Endothelial cell of umbilical vein (primary cell): ENCODE results near the gene GALNT1. TPM values are rescaled to one million over a fixed set of nuclear protein-coding genes. Genes with fewer than 3 reads are reported as not detected.

Source experiments
- BruUV-seq: library from RNA; stranded (reverse); fragments of 400-500 nt; replicated peaks from 2 replicates; lab custom pipeline; 2021; lab: Mats Ljungman, UMichigan
- CTCF ChIA-PET: fragments of 300-600, 350-600 bp; sonication (Branson Sonifier 250); formaldehyde crosslinking; loops from one replicate; lab custom pipeline; 2021; ENCODE audit warnings: antibody characterized with exemption, inconsistent platforms; lab: Charles Lee
- POLR2A ChIA-PET: fragments of 300-600, 350-600 bp; sonication (Branson Sonifier 250); formaldehyde crosslinking; loops from one replicate; lab custom pipeline; 2021; ENCODE audit warnings: antibody characterized with exemption, inconsistent platforms; lab: Charles Lee
- DNase-seq: peaks from one replicate; pipeline ENCODE4 v3.0.0-alpha.2; 2011; ENCODE audit warnings: low read depth, low spot score
- FAIRE-seq: peaks from 2 replicates; lab custom pipeline; 2011; peaks lifted over from hg19 to GRCh38; lab: Jason Lieb, UNC
- H2AFZ ChIP-seq: 2 replicates; pipeline ENCODE4 v1.6.0; 2012; ENCODE audit warnings: low read depth, low read length, control low read depth, inconsistent platforms
- H3K27ac ChIP-seq: 2 replicates; pipeline ENCODE4 v1.5.1; 2011; ENCODE audit warnings: low read depth, mild to moderate bottlenecking, control low read depth, low read length, moderate library complexity; ENCODE audit not compliant: insufficient read depth
- H3K27me3 ChIP-seq, 2 experiments: 2 replicates each; pipeline versions ENCODE4 v1.6.0 to v1.6.1; 2011; ENCODE audit warnings: low read length in 2 of 2, mixed read lengths in 1 of 2; ENCODE audit not compliant: control insufficient read depth in 2 of 2, insufficient read depth in 2 of 2
- H3K36me3 ChIP-seq, 2 experiments: 2 replicates in 1 of 2; 3 replicates in 1 of 2; pipeline ENCODE4 v1.5.1; 2011; ENCODE audit warnings: low read length in 2 of 2, mild to moderate bottlenecking in 1 of 2, moderate library complexity in 1 of 2; ENCODE audit not compliant: control insufficient read depth in 2 of 2, insufficient read depth in 2 of 2; ENCODE audit errors: extremely low read depth in 1 of 2
- H3K4me1 ChIP-seq: 3 replicates; pipeline ENCODE4 v1.5.1; 2011; ENCODE audit warnings: mild to moderate bottlenecking, low read length; ENCODE audit not compliant: control insufficient read depth, insufficient read depth; ENCODE audit errors: extremely low read depth
- H3K4me2 ChIP-seq: 2 replicates; pipeline ENCODE4 v1.6.1; 2011; ENCODE audit warnings: low read length, control low read depth, mixed read lengths; ENCODE audit not compliant: insufficient read depth
- H3K4me3 ChIP-seq, 3 experiments: fragments of 200-600 bp in 1 of 3; sonication (generic), shearing (Covaris generic) in 1 of 3; replicated peaks in 1 of 3; 2 replicates each; pipeline ENCODE4 v1.5.1; 2011 to 2016; ENCODE audit warnings: control low read depth in 3 of 3, low read length in 3 of 3, mild to moderate bottlenecking in 2 of 3, inconsistent platforms in 1 of 3, low read depth in 1 of 3, moderate library complexity in 1 of 3; ENCODE audit not compliant: insufficient read depth in 1 of 3
- H3K79me2 ChIP-seq: 2 replicates; pipeline ENCODE4 v1.6.0; 2012; ENCODE audit warnings: low read length, inconsistent platforms; ENCODE audit not compliant: control insufficient read depth, insufficient read depth
- H3K9ac ChIP-seq: replicated peaks from 2 replicates; pipeline ENCODE3; 2011; ENCODE audit warnings: low read length, control low read depth; ENCODE audit not compliant: insufficient read depth; ENCODE audit errors: extremely low read depth
- H3K9me1 ChIP-seq: replicated peaks from 3 replicates; pipeline ENCODE4 v1.6.0; 2011; ENCODE audit warnings: mild to moderate bottlenecking, low read length; ENCODE audit not compliant: control insufficient read depth, insufficient read depth; ENCODE audit errors: extremely low read depth
- H3K9me3 ChIP-seq: replicated peaks from 2 replicates; pipeline ENCODE4 v1.5.1; 2012; ENCODE audit warnings: low read length, inconsistent platforms; ENCODE audit not compliant: control insufficient read depth, insufficient read depth
- H4K20me1 ChIP-seq: replicated peaks from 2 replicates; pipeline ENCODE3; 2011; ENCODE audit warnings: mild to moderate bottlenecking, low read length; ENCODE audit not compliant: control insufficient read depth, insufficient read depth; ENCODE audit errors: extremely low read depth
- EZH2 ChIP-seq: IDR thresholded peaks from 2 replicates; pipeline ENCODE4 v1.6.1; 2012; ENCODE audit warnings: borderline replicate concordance, low read depth, mild to moderate bottlenecking, moderate library complexity, low read length, inconsistent platforms; ENCODE audit not compliant: severe bottlenecking
- FOS ChIP-seq: IDR thresholded peaks from 2 replicates; pipeline ENCODE4 v1.6.1; 2011; ENCODE audit warnings: mild to moderate bottlenecking, low read length, moderate library complexity, borderline replicate concordance; ENCODE audit not compliant: insufficient read depth
- GATA2 ChIP-seq: IDR thresholded peaks from 2 replicates; pipeline ENCODE4 v1.7.0; 2011; ENCODE audit warnings: low read depth, mild to moderate bottlenecking, moderate library complexity, mixed read lengths, low read length; ENCODE audit not compliant: insufficient read length, insufficient read depth
- JUN ChIP-seq: IDR thresholded peaks from 2 replicates; pipeline ENCODE4 v1.6.1; 2011; ENCODE audit warnings: borderline replicate concordance, low read depth; ENCODE audit not compliant: insufficient read length, insufficient read depth
- MYC ChIP-seq: IDR thresholded peaks from one replicate; pipeline ENCODE4 v1.6.1; 2011; ENCODE audit warnings: mild to moderate bottlenecking, low read depth, low read length
- POLR2A ChIP-seq: IDR thresholded peaks from 2 replicates; pipeline ENCODE4 v1.6.1; 2012; ENCODE audit warnings: low read depth, mild to moderate bottlenecking, control low read depth, low read length
- POLR2AphosphoS5 ChIP-seq: IDR thresholded peaks from 2 replicates; pipeline ENCODE4 v1.6.1; 2012; ENCODE audit warnings: low read depth, mild to moderate bottlenecking, control low read depth, low read length, moderate library complexity; ENCODE audit not compliant: insufficient read depth
- dilution Hi-C: fragments of 300-500 bp; cut with MboI; formaldehyde crosslinking; loops from one replicate; pipeline ENCODE4 v1.15.0; 2019; ENCODE audit warnings: low sequenced_read_pairs; ENCODE audit not compliant: extremely low pct_ligation_motif_present
- intact Hi-C: fragments of 100-400 bp; cut with micrococcal nuclease; formaldehyde crosslinking; loops from one replicate; pipeline ENCODE4 v1.10.0; 2022
- polyA plus RNA-seq, 4 experiments: library from polyadenylated mRNA; depleted of rRNA in 3 of 4; stranded (reverse) in 3 of 4; unstranded in 1 of 4; fragments of >200 nt; gene quantifications; 2 replicates each; pipeline versions ENCODE4 v1.2.1 to v1.2.3, GENCODE V29; 2011 to 2012; ENCODE audit warnings: missing spikeins in 1 of 4
- total RNA-seq: library from RNA; stranded (reverse); gene quantifications from 2 replicates; pipeline ENCODE4 v1.2.3, GENCODE V29; 2021
- TF ChIP-seq, protein P1 (sequence below): IDR thresholded peaks from 2 replicates; pipeline ENCODE4 v1.6.1; 2011; ENCODE audit not compliant: insufficient read depth, insufficient read length
- TF ChIP-seq, protein P2 (sequence below), 2 donors: IDR thresholded peaks; 1 replicate in 1 of 2; 2 replicates in 1 of 2; pipeline ENCODE4 v1.5.1; 2011; ENCODE audit warnings: low read length in 2 of 2, mild to moderate bottlenecking in 2 of 2, moderate library complexity in 2 of 2, control low read depth in 1 of 2, inconsistent platforms in 1 of 2, low read depth in 1 of 2; ENCODE audit not compliant: insufficient read depth in 1 of 2; ENCODE audit errors: extremely low read depth in 1 of 2

The GALNT1 gene
- total and polyA plus RNA-seq, 2 donors (not counting 3 experiments of a cell fraction or from before 2014, with no cell fraction given): 89.9 to 360 TPM

DNA sequence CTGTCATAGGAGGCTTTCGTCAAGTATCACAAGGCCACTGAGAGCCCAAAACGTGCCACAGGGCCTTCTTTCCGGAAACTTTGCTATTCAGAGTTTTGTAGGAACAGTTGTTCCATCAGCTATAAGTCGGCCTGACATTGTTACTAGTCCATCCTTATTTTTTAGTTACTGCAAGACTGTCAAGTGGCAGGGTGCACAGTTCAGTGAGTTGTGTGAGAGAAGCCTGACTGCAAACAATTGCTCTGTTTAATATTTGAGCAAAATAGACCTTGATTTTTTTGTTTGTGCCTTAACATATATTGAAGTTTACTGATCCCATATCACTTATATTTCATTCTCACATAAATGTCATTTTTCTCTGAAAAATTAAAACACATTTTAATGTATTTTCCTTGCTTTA, 110.1 kb downstream of the GALNT1 start:
- H3K27ac ChIP-seq: no peak overlapping the region
- dilution Hi-C loops: no loop called here
- ChIA-PET CTCF (no interaction called here), POLR2A (no interaction called here)
- no peaks in the 10 kb centered on the region for H3K9me3 ChIP-seq
- H3K4me1 ChIP-seq: peaks cover 3% of the 10 kb centered on the region
- H3K4me3 ChIP-seq: no peak overlapping the region
- no TSS peak for BruUV-seq
- H3K36me3 ChIP-seq: peaks cover 7 to 10% of the 10 kb centered on the region in 2 experiments
- FAIRE-seq (no peak), DNase-seq (no peak)
- peaks cover 2% of the 10 kb centered on the region for H3K79me2 ChIP-seq
- no peak overlapping the region for H3K4me2 ChIP-seq
- no peak overlapping the region for H2AFZ ChIP-seq
- no peaks in the 10 kb centered on the region for H3K9me1 ChIP-seq
- H3K27me3 ChIP-seq: no peaks in the 10 kb centered on the region
- intact Hi-C loops: no loop called here
- no peak for TF ChIP-seq JUN
- TF ChIP-seq, protein P1, sequence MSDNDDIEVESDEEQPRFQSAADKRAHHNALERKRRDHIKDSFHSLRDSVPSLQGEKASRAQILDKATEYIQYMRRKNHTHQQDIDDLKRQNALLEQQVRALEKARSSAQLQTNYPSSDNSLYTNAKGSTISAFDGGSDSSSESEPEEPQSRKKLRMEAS: no peak
- no peak for TF ChIP-seq EZH2
- no peak for TF ChIP-seq MYC
- TF ChIP-seq, protein P2, sequence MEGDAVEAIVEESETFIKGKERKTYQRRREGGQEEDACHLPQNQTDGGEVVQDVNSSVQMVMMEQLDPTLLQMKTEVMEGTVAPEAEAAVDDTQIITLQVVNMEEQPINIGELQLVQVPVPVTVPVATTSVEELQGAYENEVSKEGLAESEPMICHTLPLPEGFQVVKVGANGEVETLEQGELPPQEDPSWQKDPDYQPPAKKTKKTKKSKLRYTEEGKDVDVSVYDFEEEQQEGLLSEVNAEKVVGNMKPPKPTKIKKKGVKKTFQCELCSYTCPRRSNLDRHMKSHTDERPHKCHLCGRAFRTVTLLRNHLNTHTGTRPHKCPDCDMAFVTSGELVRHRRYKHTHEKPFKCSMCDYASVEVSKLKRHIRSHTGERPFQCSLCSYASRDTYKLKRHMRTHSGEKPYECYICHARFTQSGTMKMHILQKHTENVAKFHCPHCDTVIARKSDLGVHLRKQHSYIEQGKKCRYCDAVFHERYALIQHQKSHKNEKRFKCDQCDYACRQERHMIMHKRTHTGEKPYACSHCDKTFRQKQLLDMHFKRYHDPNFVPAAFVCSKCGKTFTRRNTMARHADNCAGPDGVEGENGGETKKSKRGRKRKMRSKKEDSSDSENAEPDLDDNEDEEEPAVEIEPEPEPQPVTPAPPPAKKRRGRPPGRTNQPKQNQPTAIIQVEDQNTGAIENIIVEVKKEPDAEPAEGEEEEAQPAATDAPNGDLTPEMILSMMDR (IDR thresholded peaks at IDR 0.05; ENCODE audit: extremely low read depth in 1 of 2, insufficient read depth in 1 of 2, low read depth in 1 of 2, low read length in 2 of 2): no peak
- no peak for TF ChIP-seq FOS
- TF ChIP-seq GATA2: no peak
- TF ChIP-seq POLR2A: no peak
- TF ChIP-seq POLR2AphosphoS5: no peak
- H3K9ac ChIP-seq: no peak overlapping the region
- no peaks in the 10 kb centered on the region for H4K20me1 ChIP-seq
